HCT116 (cell line): ENCODE results near the gene HCFC1.

ENCODE experiments used
- CTCF ChIP-seq, 3 experiments: fragments of 200-600 bp in 1 of 3; sonication (generic) in 1 of 3; IDR thresholded peaks in 2 of 3; conservative IDR thresholded peaks in 1 of 3; 2 replicates each; pipeline ENCODE4 v1.5.1; 2012 to 2017; ENCODE audit warnings: low read depth in 2 of 3, low read length in 2 of 3, antibody characterized with exemption in 1 of 3, borderline replicate concordance in 1 of 3, control low read depth in 1 of 3, mild to moderate bottlenecking in 1 of 3, mixed read lengths in 1 of 3, mixed run types in 1 of 3, moderate library complexity in 1 of 3; ENCODE audit not compliant: insufficient read depth in 1 of 3
- POLR2AphosphoS5 ChIP-seq: IDR thresholded peaks from 2 replicates; pipeline ENCODE4 v1.6.1; 2011; ENCODE audit warnings: mild to moderate bottlenecking, low read depth, low read length, moderate library complexity
- REST ChIP-seq: IDR thresholded peaks from 2 replicates; pipeline ENCODE4 v1.6.1; 2012; ENCODE audit warnings: low read depth
- TCF7L2 ChIP-seq: IDR thresholded peaks from 2 replicates; pipeline ENCODE4 v1.7.0; 2011; ENCODE audit warnings: borderline replicate concordance, inconsistent platforms; ENCODE audit not compliant: insufficient read depth, insufficient read length; ENCODE audit errors: extremely low read depth

- TF ChIP-seq TCF7L2 (no peak), CTCF (IDR thresholded peaks at IDR 0.05 in 2 of 3, conservative IDR thresholded peaks at IDR 0.05 in 1 of 3; ENCODE audit: borderline replicate concordance in 1 of 3, insufficient read depth in 1 of 3, low read depth in 2 of 3, low read length in 2 of 3) (no peak), POLR2AphosphoS5 (no peak), REST (no peak)
Measured at GRCh38 chrX:153908219-153908860, 63.3 kb downstream of the HCFC1 start.
